Ammon's horn (tissue), 1 donor: ENCODE measurements around the gene UBXN6.

Source experiments
- DNase-seq: peaks from one replicate; pipeline ENCODE4 v3.0.0-alpha.2; 2016; ENCODE audit warnings: low spot score

The UBXN6 gene, protein sequence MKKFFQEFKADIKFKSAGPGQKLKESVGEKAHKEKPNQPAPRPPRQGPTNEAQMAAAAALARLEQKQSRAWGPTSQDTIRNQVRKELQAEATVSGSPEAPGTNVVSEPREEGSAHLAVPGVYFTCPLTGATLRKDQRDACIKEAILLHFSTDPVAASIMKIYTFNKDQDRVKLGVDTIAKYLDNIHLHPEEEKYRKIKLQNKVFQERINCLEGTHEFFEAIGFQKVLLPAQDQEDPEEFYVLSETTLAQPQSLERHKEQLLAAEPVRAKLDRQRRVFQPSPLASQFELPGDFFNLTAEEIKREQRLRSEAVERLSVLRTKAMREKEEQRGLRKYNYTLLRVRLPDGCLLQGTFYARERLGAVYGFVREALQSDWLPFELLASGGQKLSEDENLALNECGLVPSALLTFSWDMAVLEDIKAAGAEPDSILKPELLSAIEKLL

DNA sequence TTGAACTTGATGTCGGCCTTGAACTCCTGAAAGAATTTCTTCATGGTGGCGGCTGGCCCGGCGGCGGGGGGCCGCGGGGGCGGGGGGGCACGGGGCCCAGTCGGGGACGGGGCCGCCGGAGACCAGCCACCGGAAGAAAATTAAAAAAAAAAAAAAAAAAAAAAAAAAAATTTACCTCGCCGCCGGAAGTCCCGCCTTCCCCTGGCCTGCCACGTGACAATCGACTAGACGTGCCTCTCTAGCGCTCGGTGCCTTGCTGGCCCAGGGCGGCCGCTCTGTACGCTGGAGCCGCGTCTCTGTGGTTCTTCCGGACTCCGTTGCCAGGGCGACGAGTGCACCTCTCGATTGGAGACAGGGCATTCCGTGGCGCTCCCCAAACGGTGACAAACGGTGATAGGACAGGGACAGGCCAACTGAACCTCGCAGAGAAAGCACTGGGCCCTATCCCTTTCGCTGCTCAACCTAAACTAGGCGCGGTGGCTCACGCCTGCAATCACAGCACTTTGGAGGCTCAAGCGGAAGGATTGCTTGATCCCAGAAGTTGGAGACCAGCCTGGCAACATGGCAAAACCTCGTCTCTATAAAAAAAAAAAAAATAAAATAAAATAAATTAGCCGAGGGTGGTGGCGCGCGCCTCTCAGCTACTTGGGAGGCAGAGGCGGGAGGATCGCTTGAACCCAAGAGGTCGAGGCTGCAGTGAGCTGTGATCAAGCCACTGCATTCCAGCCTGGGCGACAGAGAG lies at the start of gene UBXN6:
TSS of gene UBXN6 (minus strand) at position 141 of the 742 bp plus-strand sequence. CDS start at position 44, 97 bp downstream.
- peak; percentile 99 for DNase-seq

DNA sequence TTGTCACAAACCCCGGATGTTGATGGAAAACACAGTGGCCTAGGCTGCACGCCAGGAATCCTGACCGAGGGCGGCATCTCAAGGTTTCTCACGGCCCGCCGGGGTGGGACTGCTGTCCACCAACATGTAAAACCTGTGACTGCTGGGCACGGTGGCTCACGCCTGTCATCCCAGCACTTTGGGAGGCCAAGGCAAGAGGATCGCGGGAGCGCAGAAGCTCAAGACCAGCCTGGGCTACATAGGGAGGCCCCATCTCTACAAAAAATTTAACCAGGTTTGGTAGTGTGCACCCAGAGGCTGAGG lies 49.5 kb upstream of the UBXN6 start:
- no peak for DNase-seq

GRCh38 chr19:4506449-4507149 lies 49.0 kb upstream of the UBXN6 start:
- DNase-seq, result no peak

- DNase-seq, result no peak
Observed at GRCh38 chr19:4505570-4506448, 48.2 kb upstream of the UBXN6 start.

DNA sequence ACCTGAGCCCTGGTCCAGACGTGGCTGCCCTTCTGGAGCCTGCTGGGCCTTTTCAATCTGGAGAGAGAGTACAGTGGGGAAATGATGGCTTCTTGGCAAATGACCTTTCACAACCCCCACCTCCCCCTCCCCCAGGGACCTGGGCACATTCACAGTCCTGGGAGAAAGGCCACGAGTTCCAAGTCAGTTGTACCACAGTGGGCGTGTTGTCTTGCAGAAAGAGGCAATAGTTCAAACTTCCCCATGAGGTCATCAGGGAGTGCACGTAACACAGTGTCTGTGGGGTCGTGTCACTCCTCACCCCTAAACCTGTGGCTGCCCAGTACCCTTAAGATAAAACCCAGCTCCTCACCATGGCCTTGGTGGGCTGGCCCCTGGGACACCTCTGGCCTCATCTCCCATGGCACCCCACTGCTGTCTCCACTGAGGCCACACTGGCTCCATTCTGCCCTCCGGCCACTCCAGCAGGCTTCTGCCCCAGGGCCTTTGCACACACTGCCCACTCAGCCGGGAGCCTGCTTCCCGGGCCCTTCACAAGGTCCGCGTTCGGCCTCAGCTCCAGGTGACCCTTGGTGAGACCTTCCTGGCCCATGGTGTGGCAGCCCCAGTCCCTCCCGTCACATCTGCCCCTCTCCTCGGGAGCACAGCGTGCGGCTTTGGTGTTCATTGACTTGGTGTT lies 47.4 kb upstream of the UBXN6 start:
- no peak for DNase-seq

GRCh38 chr19:4504297-4504701 lies 46.7 kb upstream of the UBXN6 start:
- DNase-seq, result peak; percentile 67

- DNase-seq, result no peak
Observed at GRCh38 chr19:4503825-4504170, 46.2 kb upstream of the UBXN6 start.

GRCh38 chr19:4503132-4503824 lies 45.7 kb upstream of the UBXN6 start:
- DNase-seq, result no peak

DNA sequence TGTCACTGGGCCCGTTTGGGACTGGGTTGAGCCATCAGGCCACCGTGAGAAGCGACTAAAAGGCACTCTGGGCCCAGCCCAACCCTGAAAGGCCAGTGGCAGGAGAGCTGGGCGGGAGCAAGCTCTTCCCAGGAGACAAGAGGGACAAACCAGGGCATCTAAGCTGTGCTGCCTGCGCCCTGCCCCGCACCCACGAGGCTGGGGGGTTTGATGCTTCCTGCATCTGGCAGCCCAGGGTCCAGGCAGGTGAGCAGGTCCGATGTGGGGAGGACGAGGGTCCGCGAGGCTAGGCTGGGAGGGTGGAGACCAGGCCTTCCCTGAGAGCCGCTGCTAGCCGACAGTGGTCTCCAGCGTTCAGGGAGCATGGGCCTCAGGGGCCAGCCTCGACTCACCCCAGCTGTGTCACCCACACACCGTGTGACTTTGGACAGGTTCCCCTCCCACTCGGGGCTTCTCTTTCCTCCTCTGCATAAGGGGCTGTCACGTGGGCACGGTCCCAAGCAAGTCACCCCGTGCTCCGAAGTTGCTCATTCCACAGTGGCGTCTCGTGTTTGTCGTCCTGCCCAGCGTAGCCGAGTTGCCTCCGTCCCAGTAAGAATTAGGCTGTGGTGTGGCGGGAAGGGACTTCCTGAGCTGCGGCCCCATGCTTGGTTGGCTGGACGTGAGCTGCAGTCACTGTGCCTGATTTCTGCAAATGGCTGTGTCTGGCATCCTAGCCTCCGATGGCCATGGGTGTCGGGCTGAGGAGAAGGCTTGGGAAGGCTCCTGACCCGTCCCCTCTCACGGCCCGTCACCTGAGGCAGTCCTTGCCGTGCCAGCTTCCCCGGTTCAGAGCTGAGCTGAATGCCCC lies 44.9 kb upstream of the UBXN6 start:
- DNase-seq, result no peak

DNA sequence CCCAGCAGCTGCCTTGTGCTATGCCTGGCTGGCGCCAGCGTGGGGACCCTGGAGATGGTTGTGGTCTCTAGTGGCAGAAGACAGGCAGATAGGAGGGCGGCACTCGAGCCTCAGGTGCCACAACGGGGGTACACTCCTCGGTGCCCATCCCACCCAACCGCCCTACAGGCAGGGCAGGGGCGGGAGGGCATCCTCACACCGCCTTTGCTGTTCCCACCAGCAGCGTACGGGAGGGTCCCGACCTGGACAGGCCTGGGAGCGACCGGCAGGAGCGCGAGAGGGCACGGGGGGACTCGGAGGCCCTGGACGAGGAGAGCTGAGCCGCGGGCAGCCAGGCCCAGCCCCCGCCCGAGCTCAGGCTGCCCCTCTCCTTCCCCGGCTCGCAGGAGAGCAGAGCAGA lies 44.1 kb upstream of the UBXN6 start:
- DNase-seq, result no peak

DNA sequence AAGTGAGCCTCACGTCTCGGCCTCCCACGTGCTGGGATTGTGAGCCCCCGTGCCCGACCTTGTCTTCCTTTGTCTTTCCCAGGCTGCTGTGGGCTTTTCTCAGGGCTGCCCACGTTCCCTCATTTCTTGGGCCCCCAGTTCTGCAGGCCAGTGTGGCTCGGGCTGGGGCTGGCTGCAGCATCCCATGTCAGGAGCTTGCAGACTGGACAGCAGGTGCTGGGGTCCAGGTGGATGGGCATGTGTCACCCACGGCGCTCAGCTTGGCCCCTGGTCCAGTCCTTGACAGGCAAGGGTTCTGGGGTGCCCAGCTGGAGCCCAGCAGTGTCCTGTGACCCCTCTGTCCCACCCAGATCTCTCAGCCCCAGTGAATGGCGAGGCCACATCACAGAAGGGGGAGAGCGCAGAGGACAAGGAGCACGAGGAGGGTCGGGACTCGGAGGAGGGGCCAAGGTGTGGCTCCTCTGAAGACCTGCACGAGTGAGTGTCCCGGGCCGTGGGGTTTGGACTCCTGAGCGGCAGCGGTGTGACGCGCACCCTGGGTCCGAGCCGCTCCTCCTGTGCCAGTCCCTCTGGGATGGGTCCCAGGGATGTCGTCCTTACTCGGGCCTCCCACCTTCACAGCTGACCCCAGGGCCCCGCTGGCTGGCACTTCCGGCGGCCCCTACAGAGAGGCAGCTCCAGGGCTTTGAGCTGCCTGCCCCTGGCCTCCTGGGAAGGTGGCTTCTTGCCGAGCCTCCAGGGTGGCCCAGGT lies 43.4 kb upstream of the UBXN6 start:
- no peak for DNase-seq

GRCh38 chr19:4499855-4500254 lies 42.3 kb upstream of the UBXN6 start:
- no peak for DNase-seq

DNA sequence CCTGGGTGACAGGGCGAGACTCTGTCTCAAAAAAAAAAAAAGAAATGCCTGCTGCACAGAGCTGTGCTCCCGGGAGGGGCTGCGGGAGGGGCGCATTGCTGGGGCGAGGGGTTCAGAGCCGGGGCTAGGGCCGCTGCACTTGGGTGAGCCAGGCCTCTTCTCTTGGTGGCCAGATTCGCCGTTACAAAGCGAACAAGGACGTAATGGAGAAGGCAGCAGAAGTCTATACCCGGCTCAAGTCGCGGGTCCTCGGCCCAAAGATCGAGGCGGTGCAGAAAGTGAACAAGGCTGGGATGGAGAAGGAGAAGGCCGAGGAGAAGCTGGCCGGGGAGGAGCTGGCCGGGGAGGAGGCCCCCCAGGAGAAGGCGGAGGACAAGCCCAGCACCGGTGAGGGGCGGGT lies 41.7 kb upstream of the UBXN6 start:
- no peak for DNase-seq

DNA sequence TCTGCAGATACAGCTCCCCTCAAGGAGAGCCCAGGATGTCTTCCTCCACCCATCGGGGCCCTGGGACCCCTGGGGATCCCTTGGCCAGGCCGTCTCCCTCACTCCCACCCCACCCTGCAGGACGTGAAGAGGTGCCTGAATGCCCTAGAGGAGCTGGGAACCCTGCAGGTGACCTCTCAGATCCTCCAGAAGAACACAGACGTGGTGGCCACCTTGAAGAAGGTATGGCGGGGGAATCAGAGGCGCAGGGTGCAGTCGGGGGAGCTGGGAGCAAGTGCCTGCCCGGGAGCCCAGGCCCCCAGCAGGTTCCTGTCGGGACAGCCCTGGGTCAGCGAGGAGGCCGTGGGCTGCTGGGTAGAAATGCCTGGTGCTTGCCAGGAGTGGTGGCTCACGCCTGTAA lies 41.1 kb upstream of the UBXN6 start:
- no peak for DNase-seq

GRCh38 chr19:4497770-4498389 lies 40.3 kb upstream of the UBXN6 start:
- DNase-seq, result no peak

GRCh38 chr19:4496304-4496703 lies 38.7 kb upstream of the UBXN6 start:
- no peak for DNase-seq

- no peak for DNase-seq
Observed at GRCh38 chr19:4495471-4495870, 37.9 kb upstream of the UBXN6 start.

GRCh38 chr19:4494691-4495064 lies 37.1 kb upstream of the UBXN6 start:
- DNase-seq, result no peak
